K562 (cell line): ENCODE results near the gene FASTK. TPM values are rescaled to one million over a fixed set of nuclear protein-coding genes. Genes with fewer than 3 reads are reported as not detected.
A peak's percentile ranks its signal among the peaks of the same experiment; 100 is the strongest.

ENCODE experiments used
- AFF1 ChIP-seq, 2 experiments: fragments of 450-650 bp; IDR thresholded peaks; 2 replicates each; pipeline ENCODE4 v1.6.1; 2018; ENCODE audit warnings: mild to moderate bottlenecking in 2 of 2, low read depth in 1 of 2; ENCODE audit not compliant: partially characterized antibody in 2 of 2
- ARID2 ChIP-seq: fragments of 450-650 bp; IDR thresholded peaks from 2 replicates; pipeline ENCODE4 v1.6.1; 2017; ENCODE audit warnings: antibody characterized with exemption, mild to moderate bottlenecking
- ATF1 ChIP-seq, 2 experiments: fragments of 450-650 bp in 1 of 2; IDR thresholded peaks; 2 replicates each; pipeline ENCODE4 v1.6.1; 2016; ENCODE audit warnings: missing compliant biosample characterization in 1 of 2, missing genetic modification characterization in 1 of 2
- CHD1 ChIP-seq: fragments of 200-600 bp; sonication (generic); IDR thresholded peaks from one replicate; pipeline ENCODE4 v1.6.1; 2012; ENCODE audit warnings: mild to moderate bottlenecking, moderate library complexity, low read length, inconsistent platforms
- E4F1 ChIP-seq: fragments of 250-450 bp; sonication (Bioruptor Pico); IDR thresholded peaks from 2 replicates; pipeline ENCODE4 v1.5.0; 2021; ENCODE audit warnings: mild to moderate bottlenecking, borderline replicate concordance
- GATAD2B ChIP-seq: fragments of 450-650 bp; IDR thresholded peaks from 2 replicates; pipeline ENCODE4 v1.6.1; 2017; ENCODE audit warnings: mild to moderate bottlenecking, borderline replicate concordance
- NONO ChIP-seq, 2 experiments: fragments of 200-400 bp in 1 of 2; fragments of 450-650 bp in 1 of 2; formaldehyde crosslinking in 1 of 2; IDR thresholded peaks; 2 replicates each; pipeline ENCODE4 v1.6.1; 2017; ENCODE audit warnings: low read depth in 2 of 2, mild to moderate bottlenecking in 2 of 2, moderate library complexity in 2 of 2, low read length in 1 of 2
- NR2C2 ChIP-seq, 2 experiments: fragments of 200-800 bp in 1 of 2; sonication (Bioruptor generic) in 1 of 2; sonication (generic) in 1 of 2; formaldehyde crosslinking in 1 of 2; IDR thresholded peaks; 2 replicates each; pipeline versions ENCODE4 v1.6.1 to v1.8.0; 2016 to 2022; ENCODE audit warnings: mild to moderate bottlenecking in 1 of 2, missing compliant biosample characterization in 1 of 2, missing genetic modification characterization in 1 of 2, missing genetic modification reagents in 1 of 2
- SP1 ChIP-seq: sonication (generic); formaldehyde crosslinking; IDR thresholded peaks from 2 replicates; pipeline ENCODE4 v1.8.1; 2022; ENCODE audit warnings: mild to moderate bottlenecking, missing genetic modification reagents
- ZC3H11A ChIP-seq: IDR thresholded peaks from 2 replicates; pipeline ENCODE4 v1.6.1; 2012; ENCODE audit warnings: low read depth, low read length, improper control_type of control experiment
- ZFX ChIP-seq: sonication (generic); formaldehyde crosslinking; IDR thresholded peaks from 2 replicates; pipeline ENCODE4 v1.8.0; 2022; ENCODE audit warnings: mild to moderate bottlenecking, missing genetic modification reagents, moderate library complexity
- ZNF146 ChIP-seq: IDR thresholded peaks from one replicate; pipeline ENCODE4 v1.6.1; 2018; ENCODE audit warnings: missing compliant biosample characterization; ENCODE audit not compliant: unreplicated experiment
- ZNF354B ChIP-seq: fragments of 250-450 bp; sonication (Bioruptor Pico); IDR thresholded peaks from 2 replicates; pipeline ENCODE4 v1.4.0; 2020
- polyA plus RNA-seq, 8 experiments: library from polyadenylated mRNA; depleted of rRNA in 4 of 8; stranded (reverse) in 5 of 8; unstranded in 3 of 8; fragments of >200 nt; fragmentation: Nextera tagmentation in 2 of 8; fragmentation: Illumina TruSeq in 1 of 8; extraction: Ambion mirVana in 2 of 8; extraction: Trizol in 1 of 8; gene quantifications; 2 replicates each; pipeline versions ENCODE4 v1.2.1 to v1.2.3, GENCODE V29; 2011 to 2014; ENCODE audit warnings: inconsistent platforms in 1 of 8, missing spikeins in 1 of 8
- total RNA-seq, 7 experiments: library from RNA; depleted of rRNA in 6 of 7; stranded (reverse); fragments of >200 nt in 6 of 7; fragmentation: Illumina TruSeq in 2 of 7; extraction: Trizol in 2 of 7; gene quantifications; 2 replicates each; pipeline versions ENCODE4 v1.2.1 to v1.2.3, GENCODE V29; 2011 to 2021; ENCODE audit warnings: low replicate concordance in 1 of 7
- TF ChIP-seq, protein P1 (sequence below): fragments of 450-650 bp; IDR thresholded peaks from 2 replicates; pipeline ENCODE4 v1.6.1; 2018; ENCODE audit warnings: mild to moderate bottlenecking, low read depth; ENCODE audit not compliant: partially characterized antibody

FASTK gene
- total and polyA plus RNA-seq, 9 of the 15 experiments (the other 6 are each of a cell fraction or from before 2014, with no cell fraction given) = 0.51 to 150 (median 48.2) TPM

- TF ChIP-seq AFF1 (IDR thresholded peaks at IDR 0.05; ENCODE audit: low read depth in 1 of 2, partially characterized antibody in 2 of 2) (no peak), E4F1 (CRISPR knock-in tag) (no peak), NONO (IDR thresholded peaks at IDR 0.05; ENCODE audit: low read depth in 2 of 2, low read length in 1 of 2) (no peak), ZFX (CRISPR knock-in tag) (peak; percentile 79), ATF1 (CRISPR knock-in tag; IDR thresholded peaks at IDR 0.05) (no peak), ATF1 (tag; IDR thresholded peaks at IDR 0.05) (no peak), GATAD2B (no peak), NR2C2 (CRISPR knock-in tag; IDR thresholded peaks at IDR 0.05) (no peak), NR2C2 (tag; IDR thresholded peaks at IDR 0.05) (no peak), ZNF146 (CRISPR knock-in tag) (no peak), ZC3H11A (no peak), SP1 (peak; percentile 46), ARID2 (0 out of 2 replicates have a peak, but pooled peaks have one; percentile 5), ZNF354B (no peak), CHD1 (no peak)
- TF ChIP-seq, protein P1, sequence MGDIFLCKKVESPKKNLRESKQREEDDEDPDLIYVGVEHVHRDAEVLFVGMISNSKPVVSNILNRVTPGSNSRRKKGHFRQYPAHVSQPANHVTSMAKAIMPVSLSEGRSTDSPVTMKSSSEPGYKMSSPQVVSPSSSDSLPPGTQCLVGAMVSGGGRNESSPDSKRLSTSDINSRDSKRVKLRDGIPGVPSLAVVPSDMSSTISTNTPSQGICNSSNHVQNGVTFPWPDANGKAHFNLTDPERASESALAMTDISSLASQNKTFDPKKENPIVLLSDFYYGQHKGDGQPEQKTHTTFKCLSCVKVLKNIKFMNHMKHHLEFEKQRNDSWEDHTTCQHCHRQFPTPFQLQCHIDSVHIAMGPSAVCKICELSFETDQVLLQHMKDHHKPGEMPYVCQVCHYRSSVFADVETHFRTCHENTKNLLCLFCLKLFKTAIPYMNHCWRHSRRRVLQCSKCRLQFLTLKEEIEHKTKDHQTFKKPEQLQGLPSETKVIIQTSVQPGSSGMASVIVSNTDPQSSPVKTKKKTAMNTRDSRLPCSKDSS = no peak
These were observed 21.1 kb downstream of the FASTK start, which contains the start of gene SLC4A2 (continued) for GRCh38 chr7:151059367-151060112.
